ENCODE data around the gene SH3TC2. TPM values are rescaled to one million over a fixed set of nuclear protein-coding genes. Genes with fewer than 3 reads are reported as not detected.

Gene SH3TC2
- total and polyA plus RNA-seq, 4 donors = 0.28 to 3.3 (median 0.64) TPM

DNA sequence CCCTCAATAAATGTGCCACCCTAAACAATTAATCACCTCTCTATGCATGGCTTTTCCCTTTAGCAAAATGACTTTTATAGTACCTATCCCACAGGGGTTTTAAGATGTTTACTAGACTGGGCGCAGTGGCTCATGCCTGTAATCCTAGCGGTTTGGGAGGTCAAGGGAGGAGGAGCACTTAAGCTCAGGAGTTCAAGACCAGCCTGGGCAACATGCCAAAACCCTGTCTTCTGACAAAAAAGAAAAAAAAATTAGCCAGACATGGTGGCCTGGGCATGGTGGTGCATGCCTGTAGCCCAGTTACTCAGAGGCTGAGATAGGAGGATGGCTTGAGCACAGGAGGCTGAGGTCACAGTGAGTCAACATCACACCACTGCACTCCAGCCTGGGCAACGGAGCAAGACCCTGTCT is 13.5 kb downstream of the SH3TC2 start:
- Histone ChIP-seq H3K9me3 (ENCODE audit: control insufficient read depth in 4 of 4, insufficient read depth in 3 of 4, low read length in 3 of 4) (no peaks in the 10 kb centered on the region), H3K27ac (ENCODE audit: low read depth in 1 of 2, low read length in 1 of 2) (no peak overlapping the region), H3K9ac (ENCODE audit: insufficient read depth in 1 of 2, low read length in 2 of 2) (no peak overlapping the region), H3K36me3 (ENCODE audit: control insufficient read depth in 4 of 4, insufficient read depth in 4 of 4, low read length in 4 of 4) (no peaks in the 10 kb centered on the region), H3K27me3 (ENCODE audit: control insufficient read depth in 3 of 3, insufficient read depth in 3 of 3, low read length in 2 of 3) (no peaks in the 10 kb centered on the region), H3K4me1 (ENCODE audit: control insufficient read depth in 5 of 5, insufficient read depth in 5 of 5, low read length in 5 of 5) (peaks cover 0 to 7% (median 0%) of the 10 kb centered on the region in 5 donors), H3K4me3 (no peak overlapping the region)
- ATAC-seq (ENCODE audit: insufficient read depth, low FRiP score) (no peak), DNase-seq (no peak)
- TF ChIP-seq, protein P1, sequence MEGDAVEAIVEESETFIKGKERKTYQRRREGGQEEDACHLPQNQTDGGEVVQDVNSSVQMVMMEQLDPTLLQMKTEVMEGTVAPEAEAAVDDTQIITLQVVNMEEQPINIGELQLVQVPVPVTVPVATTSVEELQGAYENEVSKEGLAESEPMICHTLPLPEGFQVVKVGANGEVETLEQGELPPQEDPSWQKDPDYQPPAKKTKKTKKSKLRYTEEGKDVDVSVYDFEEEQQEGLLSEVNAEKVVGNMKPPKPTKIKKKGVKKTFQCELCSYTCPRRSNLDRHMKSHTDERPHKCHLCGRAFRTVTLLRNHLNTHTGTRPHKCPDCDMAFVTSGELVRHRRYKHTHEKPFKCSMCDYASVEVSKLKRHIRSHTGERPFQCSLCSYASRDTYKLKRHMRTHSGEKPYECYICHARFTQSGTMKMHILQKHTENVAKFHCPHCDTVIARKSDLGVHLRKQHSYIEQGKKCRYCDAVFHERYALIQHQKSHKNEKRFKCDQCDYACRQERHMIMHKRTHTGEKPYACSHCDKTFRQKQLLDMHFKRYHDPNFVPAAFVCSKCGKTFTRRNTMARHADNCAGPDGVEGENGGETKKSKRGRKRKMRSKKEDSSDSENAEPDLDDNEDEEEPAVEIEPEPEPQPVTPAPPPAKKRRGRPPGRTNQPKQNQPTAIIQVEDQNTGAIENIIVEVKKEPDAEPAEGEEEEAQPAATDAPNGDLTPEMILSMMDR (IDR thresholded peaks at IDR 0.05; ENCODE audit: control extremely low read depth, extremely low read depth) = no peak
- 82 to 89% methylated on average over 3 of the region's 3 CpGs for whole genome bisulfite sequencing, 2 donors

DNA sequence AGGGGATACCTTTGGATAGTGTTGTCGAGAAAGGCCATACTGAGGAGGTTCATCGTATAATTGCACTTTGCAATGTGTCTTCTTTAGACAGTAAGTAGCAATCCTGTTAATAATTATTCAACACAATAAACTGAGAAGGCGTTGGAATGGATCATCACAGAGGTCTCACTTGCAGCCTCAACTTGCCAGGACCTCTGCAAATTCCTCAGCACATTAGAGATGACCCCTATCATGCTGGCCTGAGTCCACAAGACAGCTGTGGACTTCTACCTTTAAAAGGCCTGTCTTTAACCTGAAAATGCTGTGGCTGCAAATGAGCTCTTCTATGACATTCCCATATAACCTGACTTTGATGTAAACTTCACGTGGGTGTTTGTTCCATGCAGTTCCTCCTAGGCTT is 14.1 kb downstream of the SH3TC2 start:
- TF ChIP-seq, protein P1 (IDR thresholded peaks at IDR 0.05; ENCODE audit: control extremely low read depth, extremely low read depth) = no peak
- Histone ChIP-seq H3K27ac (ENCODE audit: low read depth in 1 of 2, low read length in 1 of 2) (no peak overlapping the region), H3K9ac (ENCODE audit: insufficient read depth in 1 of 2, low read length in 2 of 2) (no peak overlapping the region), H3K4me1 (ENCODE audit: control insufficient read depth in 5 of 5, insufficient read depth in 5 of 5, low read length in 5 of 5) (peaks cover 0 to 7% (median 0%) of the 10 kb centered on the region in 5 donors), H3K36me3 (ENCODE audit: control insufficient read depth in 4 of 4, insufficient read depth in 4 of 4, low read length in 4 of 4) (no peaks in the 10 kb centered on the region), H3K9me3 (ENCODE audit: control insufficient read depth in 4 of 4, insufficient read depth in 3 of 4, low read length in 3 of 4) (no peaks in the 10 kb centered on the region), H3K4me3 (no peak overlapping the region), H3K27me3 (ENCODE audit: control insufficient read depth in 3 of 3, insufficient read depth in 3 of 3, low read length in 2 of 3) (no peaks in the 10 kb centered on the region)
- DNase-seq (no peak), ATAC-seq (ENCODE audit: insufficient read depth, low FRiP score) (no peak)
- WGBS, 2 donors = 91 to 95% methylated on average over 4 of the region's 4 CpGs

DNA sequence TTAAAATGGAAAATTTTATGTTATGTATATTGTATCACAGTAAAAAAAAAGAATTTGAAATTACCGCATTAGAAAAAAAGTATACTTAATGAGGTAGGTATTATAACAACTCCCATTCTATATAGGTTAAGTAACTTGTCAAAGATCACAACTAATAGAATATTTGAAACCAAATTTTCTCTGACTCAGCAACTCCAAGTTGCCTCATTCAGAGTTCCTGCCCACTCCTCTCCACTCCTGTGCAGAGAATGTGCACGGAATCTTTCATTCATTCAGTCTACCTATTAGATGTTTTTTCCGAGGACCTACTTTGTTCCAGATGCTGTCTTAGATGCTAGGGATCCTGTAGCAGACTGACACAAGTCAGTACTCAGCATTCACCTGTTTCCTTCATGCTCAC is 15.4 kb downstream of the SH3TC2 start:
- Histone ChIP-seq H3K4me1 (ENCODE audit: control insufficient read depth in 5 of 5, insufficient read depth in 5 of 5, low read length in 5 of 5) (no peaks in the 10 kb centered on the region), H3K36me3 (ENCODE audit: control insufficient read depth in 4 of 4, insufficient read depth in 4 of 4, low read length in 4 of 4) (no peaks in the 10 kb centered on the region), H3K27me3 (ENCODE audit: control insufficient read depth in 3 of 3, insufficient read depth in 3 of 3, low read length in 2 of 3) (no peaks in the 10 kb centered on the region), H3K4me3 (no peak overlapping the region), H3K9me3 (ENCODE audit: control insufficient read depth in 4 of 4, insufficient read depth in 3 of 4, low read length in 3 of 4) (no peaks in the 10 kb centered on the region), H3K27ac (ENCODE audit: low read depth in 1 of 2, low read length in 1 of 2) (no peak overlapping the region), H3K9ac (ENCODE audit: insufficient read depth in 1 of 2, low read length in 2 of 2) (no peak overlapping the region)
- 87 to 93% methylated on average over 3 of the region's 3 CpGs for WGBS, 2 donors
- DNase-seq (no peak), ATAC-seq (ENCODE audit: insufficient read depth, low FRiP score) (no peak)
- TF ChIP-seq, protein P1 (IDR thresholded peaks at IDR 0.05; ENCODE audit: control extremely low read depth, extremely low read depth) = no peak

DNA sequence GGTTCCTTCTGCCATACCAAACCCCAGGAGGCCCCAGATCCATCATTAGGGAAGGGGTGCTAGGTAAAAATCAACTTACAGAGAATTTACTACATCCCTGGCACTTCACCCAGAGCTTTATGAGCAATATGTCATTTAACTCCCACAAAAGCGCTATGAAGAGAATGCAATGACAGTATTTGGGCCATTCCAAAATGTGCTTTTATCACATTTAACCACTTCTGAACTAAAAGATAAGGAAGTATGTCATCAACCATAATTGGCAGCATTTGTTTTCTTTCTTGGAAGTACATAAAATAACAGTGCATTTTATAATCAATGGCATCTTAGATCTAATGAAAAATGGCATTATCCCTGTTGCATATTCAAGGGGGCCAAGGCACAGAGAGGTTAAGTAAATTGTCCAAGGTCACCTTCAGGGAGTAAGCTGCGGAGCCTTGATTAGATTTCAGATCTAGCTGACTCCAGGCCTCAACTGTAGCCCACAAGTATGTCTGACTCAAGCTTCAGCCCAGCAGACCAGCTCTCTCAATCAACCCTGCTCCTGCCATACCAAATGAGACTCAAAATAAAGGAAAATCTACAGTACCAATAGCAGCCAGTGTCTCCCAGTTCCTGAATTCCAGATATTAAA is 16.5 kb downstream of the SH3TC2 start:
- TF ChIP-seq, protein P1 (IDR thresholded peaks at IDR 0.05; ENCODE audit: control extremely low read depth, extremely low read depth) = no peak
- Histone ChIP-seq H3K4me1 (ENCODE audit: control insufficient read depth in 5 of 5, insufficient read depth in 5 of 5, low read length in 5 of 5) (peaks cover 0 to under 1% (median 0%) of the 10 kb centered on the region in 5 donors), H3K4me3 (no peak overlapping the region), H3K36me3 (ENCODE audit: control insufficient read depth in 4 of 4, insufficient read depth in 4 of 4, low read length in 4 of 4) (no peaks in the 10 kb centered on the region), H3K27me3 (ENCODE audit: control insufficient read depth in 3 of 3, insufficient read depth in 3 of 3, low read length in 2 of 3) (no peaks in the 10 kb centered on the region), H3K9ac (ENCODE audit: insufficient read depth in 1 of 2, low read length in 2 of 2) (no peak overlapping the region), H3K9me3 (ENCODE audit: control insufficient read depth in 4 of 4, insufficient read depth in 3 of 4, low read length in 3 of 4) (no peaks in the 10 kb centered on the region), H3K27ac (ENCODE audit: low read depth in 1 of 2, low read length in 1 of 2) (no peak overlapping the region)
- no peak for DNase-seq
- 95 to 96% methylated on average over 2 of the region's 2 CpGs for WGBS, 2 donors
- no peak for ATAC-seq (ENCODE audit: insufficient read depth, low FRiP score)

Data from lung (tissue), 12 donors.